Smooth muscle cell of trachea (primary cell): ENCODE data around the gene PHGDH. TPM values are rescaled to one million over a fixed set of nuclear protein-coding genes. Genes with fewer than 3 reads are reported as not detected.

Experiments
- total RNA-seq: library from RNA; depleted of rRNA; stranded (reverse); fragments of >200 nt; gene quantifications from 2 replicates; pipeline ENCODE4 v1.2.1, GENCODE V29; 2014

Gene PHGDH
- total RNA-seq: 110 and 146 TPM in 2 replicates

GRCh38 chr1:119711804-119712341, at the start of gene PHGDH:
PHGDH (plus strand) TSS chr1:119711934; CDS start chr1:119712023, 89 bp downstream.

DNA sequence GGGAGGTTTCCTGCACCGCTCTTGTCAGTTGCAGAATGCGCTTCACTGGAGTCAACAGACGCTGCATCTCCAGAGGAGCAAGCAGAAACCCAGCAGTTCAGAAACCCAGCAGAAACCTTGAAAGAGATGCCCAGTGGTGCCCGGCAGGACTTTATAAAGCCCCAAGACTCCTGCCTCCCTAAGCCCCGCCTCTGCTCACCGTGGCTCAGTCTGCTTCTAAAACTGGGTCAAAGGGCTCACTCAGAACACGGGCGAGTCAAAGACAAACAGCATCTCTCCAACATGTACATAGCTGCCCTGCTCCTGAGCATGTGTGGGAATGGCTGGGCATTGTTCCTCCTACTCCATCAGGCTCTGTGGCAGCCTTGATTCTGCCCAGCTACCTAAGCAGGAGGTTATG, 57.0 kb downstream of the PHGDH start, which contains the start of gene HMGCS2:
Gene HMGCS2, minus strand, starts transcription at position 128 of the 400 bp plus-strand sequence. Its CDS starts 61 bp downstream, at position 67.

Other genes starting within 250 kb of the PHGDH start
- not detected in 2 replicates for gene HSD3B1, start 204.7 kb upstream of the PHGDH start, total RNA-seq
- 7.9 and 12.1 TPM in 2 replicates for gene ZNF697, start 63.7 kb upstream of the PHGDH start, total RNA-seq
- not detected in 2 replicates for gene HMGCS2, start 57.0 kb downstream of the PHGDH start, total RNA-seq
- not detected in 2 replicates for gene REG4, start 99.5 kb downstream of the PHGDH start, total RNA-seq
- gene ADAM30, start 184.6 kb downstream of the PHGDH start, total RNA-seq: not detected in 2 replicates